GM13977 (cell line): ENCODE data around the gene C1QTNF7.

Experiments used
- DNase-seq: peaks from one replicate; pipeline ENCODE4 v3.0.0; 2012; ENCODE audit warnings: low spot score
- in situ Hi-C: fragments of 300-500 bp; cut with MboI; formaldehyde crosslinking; loops from one replicate; pipeline ENCODE4 v1.12.0; 2022; ENCODE audit warnings: low sequenced_read_pairs, low pct_unique_long_range_greater_than_20kb, mixed read lengths, inconsistent platforms; ENCODE audit not compliant: unreplicated experiment
- TF ChIP-seq, protein P1 (sequence below): IDR thresholded peaks from 2 replicates; pipeline ENCODE4 v1.5.1; 2012; ENCODE audit warnings: mild to moderate bottlenecking, control low read depth; ENCODE audit not compliant: insufficient read depth; ENCODE audit errors: extremely low read depth, missing control alignments

Gene C1QTNF7, protein sequence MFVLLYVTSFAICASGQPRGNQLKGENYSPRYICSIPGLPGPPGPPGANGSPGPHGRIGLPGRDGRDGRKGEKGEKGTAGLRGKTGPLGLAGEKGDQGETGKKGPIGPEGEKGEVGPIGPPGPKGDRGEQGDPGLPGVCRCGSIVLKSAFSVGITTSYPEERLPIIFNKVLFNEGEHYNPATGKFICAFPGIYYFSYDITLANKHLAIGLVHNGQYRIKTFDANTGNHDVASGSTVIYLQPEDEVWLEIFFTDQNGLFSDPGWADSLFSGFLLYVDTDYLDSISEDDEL

DNA sequence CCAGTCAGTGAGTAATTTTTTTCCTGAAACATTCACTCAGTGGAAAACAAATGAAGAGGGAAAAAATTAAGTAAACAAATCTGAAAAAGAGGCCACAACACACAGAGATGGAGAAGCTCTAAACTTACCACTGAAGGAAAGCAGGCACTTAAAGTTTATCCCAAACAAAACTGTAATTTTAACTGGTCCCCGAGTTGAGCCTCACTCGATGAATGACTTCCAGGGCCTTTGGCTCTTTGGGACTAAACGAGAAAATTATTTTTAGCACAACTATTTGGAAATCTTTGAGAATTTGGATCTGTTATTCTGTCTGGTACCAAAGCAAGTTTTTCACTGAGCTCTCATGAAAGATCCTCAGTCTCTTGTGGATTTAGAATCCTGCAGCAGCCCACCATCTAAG, at the start of gene C1QTNF7:
TSS of gene C1QTNF7 (plus strand) at position 333 of the 400 bp plus-strand sequence. CDS start 7,711 bp downstream, outside the sequence.
- TF ChIP-seq, protein P1, sequence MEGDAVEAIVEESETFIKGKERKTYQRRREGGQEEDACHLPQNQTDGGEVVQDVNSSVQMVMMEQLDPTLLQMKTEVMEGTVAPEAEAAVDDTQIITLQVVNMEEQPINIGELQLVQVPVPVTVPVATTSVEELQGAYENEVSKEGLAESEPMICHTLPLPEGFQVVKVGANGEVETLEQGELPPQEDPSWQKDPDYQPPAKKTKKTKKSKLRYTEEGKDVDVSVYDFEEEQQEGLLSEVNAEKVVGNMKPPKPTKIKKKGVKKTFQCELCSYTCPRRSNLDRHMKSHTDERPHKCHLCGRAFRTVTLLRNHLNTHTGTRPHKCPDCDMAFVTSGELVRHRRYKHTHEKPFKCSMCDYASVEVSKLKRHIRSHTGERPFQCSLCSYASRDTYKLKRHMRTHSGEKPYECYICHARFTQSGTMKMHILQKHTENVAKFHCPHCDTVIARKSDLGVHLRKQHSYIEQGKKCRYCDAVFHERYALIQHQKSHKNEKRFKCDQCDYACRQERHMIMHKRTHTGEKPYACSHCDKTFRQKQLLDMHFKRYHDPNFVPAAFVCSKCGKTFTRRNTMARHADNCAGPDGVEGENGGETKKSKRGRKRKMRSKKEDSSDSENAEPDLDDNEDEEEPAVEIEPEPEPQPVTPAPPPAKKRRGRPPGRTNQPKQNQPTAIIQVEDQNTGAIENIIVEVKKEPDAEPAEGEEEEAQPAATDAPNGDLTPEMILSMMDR = no peak
- DNase-seq = no peak
- in situ Hi-C loops = no loop called here

- DNase-seq = no peak
Observed at GRCh38 chr4:15378062-15378461, 49.8 kb upstream of the C1QTNF7 start.

DNA sequence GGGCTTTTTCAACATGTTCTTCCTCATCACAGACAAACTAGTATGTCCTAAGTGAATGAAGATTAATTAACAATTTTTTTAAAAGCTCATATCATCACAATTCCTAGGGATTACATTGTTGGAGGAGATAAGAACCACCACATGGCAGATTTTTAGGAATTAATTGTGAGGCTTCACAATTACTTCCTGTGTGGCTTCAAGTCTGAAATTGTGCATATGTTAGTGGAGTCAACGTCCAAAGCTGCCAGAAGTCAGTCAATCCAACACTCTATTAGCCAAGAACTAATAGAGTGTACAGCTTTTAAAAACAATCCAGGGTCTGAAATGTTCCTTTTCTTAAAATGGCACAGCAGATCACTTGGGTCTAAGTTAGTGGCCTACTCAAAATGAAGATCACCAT, 49.3 kb upstream of the C1QTNF7 start:
- no peak for DNase-seq
- TF ChIP-seq, protein P1 = no peak
- in situ Hi-C loops = no loop called here

More at GRCh38 chr4:15378062-15378461, 49.8 kb upstream of the C1QTNF7 start:
- TF ChIP-seq, protein P1 = no peak
- in situ Hi-C loops = no loop called here

DNA sequence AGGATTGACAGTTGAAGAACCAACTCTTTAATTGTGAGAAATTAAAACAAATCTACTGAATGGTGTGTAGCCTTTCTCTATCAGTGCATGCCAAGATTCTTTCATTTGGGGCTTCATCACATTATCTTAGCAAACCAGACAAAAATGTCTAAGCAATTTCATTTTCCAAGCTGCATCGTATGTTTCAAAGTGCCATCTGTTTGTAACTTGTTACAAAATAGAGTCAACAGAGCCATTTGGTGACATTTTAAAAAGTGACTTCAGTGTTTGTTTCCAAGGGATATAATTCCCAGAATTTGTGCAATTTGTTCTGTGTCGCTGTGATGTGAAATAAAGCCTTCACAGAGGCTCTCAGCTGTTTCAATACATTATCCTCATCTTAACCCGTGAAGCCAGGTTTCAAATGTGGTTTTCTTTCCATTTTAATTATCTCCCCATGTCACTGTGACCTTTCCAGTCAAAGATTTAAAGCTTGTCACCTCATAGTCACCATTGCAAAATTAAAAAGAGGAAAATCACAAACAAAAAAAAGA, 46.0 kb upstream of the C1QTNF7 start:
- TF ChIP-seq, protein P1 = no peak
- DNase-seq = no peak
- in situ Hi-C loops = no loop called here

DNA sequence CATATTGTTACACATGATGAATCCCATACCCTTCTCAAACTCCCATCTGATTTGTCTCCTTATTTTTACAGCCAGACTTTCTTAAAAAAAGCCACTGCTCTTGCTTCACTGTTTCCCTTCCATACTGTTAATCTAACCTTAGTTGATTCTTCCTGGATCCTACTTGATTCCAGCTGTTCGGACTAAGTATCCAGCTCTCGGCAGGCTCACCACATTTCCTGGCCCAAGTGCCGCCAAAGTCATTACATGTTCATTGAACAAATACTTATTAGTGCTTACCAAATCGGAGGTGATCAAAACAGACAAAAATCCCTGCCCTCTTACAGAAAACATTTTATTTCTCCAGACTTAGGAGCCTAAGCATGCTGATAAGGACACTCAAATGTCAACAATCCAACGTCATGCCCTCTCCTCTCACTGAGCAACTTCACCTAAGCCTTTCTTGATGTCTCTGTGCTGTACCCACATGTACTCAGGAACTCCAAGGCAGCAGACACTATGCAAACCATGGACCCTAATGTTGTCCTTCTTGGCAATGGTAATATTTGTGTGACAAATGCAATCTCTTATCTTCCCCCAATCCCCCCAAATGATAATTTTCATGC, 45.1 kb upstream of the C1QTNF7 start:
- DNase-seq = no peak
- TF ChIP-seq, protein P1 = no peak
- in situ Hi-C loops = no loop called here

DNA sequence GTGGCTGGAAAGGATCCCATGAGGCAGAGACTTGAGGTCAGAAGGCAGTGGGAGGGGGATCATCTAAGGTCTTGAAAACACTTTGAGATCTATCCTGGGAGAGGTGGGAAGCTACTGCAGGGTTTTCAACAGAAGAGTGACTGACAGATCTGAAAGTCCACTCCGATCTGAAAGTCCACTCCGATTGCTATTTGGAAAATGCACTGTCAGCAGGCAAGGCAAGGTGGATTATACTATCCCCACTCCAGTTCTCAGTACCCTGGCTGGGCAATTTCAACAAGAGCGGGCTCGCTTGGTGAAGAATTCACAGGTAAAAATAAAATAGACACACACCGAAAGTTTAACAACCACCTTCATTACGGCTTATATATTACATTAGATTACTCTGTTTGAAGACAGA, 42.3 kb upstream of the C1QTNF7 start:
- in situ Hi-C loops = no loop called here
- TF ChIP-seq, protein P1 = no peak
- DNase-seq = no peak
